Measurements from ENCODE around the gene TBX19.

The TBX19 gene

DNA sequence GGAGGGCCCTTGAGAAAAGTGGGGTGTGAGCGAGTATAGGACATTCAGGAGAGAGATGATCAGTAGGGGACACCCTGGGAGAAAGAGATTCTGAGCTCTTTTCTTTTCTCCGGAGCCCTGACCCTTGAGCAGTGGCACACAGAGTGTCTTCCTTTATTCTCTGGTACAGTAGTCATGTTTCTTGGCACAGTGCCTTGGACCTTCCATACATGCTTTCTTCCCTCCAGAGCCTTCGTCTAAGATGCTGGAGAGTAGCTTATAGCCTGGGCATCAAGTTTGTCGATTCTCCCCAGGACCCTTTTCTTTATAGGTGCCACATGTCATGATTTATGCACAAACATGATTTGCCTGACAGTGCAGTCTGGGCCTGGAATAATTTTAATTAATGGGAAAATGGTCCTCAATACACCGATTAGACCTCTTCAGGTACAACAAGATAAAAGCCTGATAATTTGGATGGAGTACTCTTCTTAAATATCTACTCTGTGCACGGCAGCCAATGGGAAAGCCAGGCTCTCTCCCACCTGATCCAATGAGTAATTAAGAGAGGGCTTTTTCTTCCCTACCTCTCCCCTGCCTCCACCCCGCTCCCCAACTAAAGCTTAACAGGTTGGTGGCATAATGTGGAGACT, at the start of gene TBX19:
Gene TBX19 (plus strand): TSS at position 582 of the 632 bp plus-strand sequence. CDS start 214 bp downstream, outside the sequence.
- DNase-seq (ENCODE audit: low read depth in 2 of 2): no peak

DNA sequence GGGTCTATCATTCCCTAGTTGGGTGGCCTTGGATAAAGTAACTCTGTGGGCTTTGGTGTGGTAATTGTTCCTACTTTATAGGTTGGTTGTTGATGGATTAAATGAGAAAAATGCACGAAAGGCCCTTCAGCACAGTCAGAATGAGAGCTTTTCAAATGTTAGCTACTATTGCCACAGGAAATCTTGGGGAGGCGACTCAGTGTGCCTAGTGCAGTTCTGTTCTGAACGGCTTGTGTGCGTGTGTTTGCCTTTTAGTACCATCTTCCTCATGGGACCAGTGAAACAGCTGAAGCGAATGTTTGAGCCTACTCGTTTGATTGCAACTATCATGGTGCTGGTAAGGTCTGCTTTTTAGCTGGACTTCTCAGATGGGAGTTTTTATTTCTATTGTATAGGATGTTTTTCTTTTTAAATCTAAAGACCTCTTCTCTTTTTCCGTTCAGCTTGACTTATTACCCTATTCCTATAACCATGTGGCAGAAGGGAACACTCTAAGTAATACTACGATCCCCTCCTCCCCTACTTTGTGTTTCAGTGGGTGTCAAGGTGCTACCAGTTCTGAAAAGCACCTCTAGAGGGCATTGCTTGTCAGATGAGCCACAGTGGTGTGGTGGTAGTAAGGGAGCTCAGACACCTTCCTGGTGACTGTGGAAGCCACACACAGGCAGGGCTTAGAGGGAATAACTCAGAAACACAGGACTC, 45.7 kb upstream of the TBX19 start:
- no peak for DNase-seq (ENCODE audit: low read depth in 2 of 2)

DNA sequence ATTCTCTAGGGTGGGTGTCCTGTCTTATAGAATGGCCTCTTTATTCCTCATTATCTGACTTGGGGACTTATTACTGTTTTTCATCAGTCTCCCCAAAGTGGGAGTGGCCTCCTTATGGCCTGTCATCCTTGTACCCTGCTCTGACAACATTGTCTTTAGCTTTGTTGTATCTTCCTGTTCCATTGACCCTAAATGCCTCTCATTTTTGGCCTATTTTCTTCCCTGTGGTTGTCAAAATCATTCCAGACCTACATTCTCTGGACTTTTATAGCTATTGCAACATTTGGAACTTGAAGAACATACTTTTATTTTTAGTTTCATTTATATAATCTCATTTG, 45.2 kb upstream of the TBX19 start:
- DNase-seq (ENCODE audit: low read depth in 2 of 2): no peak

DNA sequence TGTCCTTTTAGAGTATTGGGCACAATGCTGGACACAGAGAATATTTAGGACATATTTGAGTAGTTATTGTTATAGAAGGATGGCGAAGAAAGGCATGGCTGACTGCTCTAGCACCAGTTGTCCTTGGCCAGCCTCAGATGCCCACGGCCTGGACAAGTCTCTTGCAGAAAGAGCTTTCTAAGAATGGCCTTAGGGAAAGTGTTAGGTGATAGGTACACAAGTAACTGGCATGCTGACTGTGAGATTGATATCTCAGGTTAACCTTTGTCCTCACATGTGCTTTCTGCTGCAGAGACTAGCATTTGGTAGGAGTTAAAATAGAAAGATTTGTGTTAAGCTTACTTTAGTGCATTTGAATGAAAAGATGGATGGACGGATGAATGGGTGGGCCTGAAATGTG, 44.7 kb upstream of the TBX19 start:
- no peak for DNase-seq (ENCODE audit: low read depth in 2 of 2)

DNA sequence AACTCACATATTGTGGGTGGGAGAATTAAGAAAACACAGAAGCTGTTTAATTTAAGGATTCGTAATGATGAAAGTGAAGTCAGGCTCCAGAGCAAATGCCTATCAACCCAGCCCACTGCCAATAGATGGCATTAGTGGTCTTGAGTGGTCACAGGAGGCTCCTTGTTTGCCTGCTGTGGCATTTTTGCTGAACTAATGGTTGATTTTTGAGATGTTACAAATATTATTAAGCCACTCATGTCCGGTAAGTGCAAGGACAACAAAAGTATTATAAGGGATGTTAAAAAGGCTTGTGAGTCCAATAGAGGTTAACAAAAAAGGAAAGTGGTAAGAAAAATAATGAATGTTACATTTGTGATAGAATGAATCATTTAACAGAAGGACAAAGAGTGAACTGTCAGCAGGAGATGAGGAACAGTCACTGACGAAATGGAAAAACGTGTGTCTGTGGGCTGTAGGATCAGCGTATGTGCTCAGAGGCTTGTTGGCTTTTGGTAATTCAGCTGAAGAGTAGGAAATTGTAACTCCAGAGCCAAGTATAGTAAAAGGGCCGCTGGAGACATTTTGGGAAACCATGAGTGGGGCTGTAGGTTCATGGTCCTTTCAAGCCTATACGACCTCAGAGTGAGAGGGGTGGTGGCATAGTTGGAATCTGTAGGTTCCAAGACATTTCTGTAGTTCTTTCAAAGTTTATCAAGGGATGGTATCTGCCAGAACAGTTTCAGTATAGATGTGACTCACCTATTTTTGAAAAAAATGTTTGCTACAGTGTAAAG, 43.7 kb upstream of the TBX19 start:
- DNase-seq (ENCODE audit: low read depth in 2 of 2): no peak

DNA sequence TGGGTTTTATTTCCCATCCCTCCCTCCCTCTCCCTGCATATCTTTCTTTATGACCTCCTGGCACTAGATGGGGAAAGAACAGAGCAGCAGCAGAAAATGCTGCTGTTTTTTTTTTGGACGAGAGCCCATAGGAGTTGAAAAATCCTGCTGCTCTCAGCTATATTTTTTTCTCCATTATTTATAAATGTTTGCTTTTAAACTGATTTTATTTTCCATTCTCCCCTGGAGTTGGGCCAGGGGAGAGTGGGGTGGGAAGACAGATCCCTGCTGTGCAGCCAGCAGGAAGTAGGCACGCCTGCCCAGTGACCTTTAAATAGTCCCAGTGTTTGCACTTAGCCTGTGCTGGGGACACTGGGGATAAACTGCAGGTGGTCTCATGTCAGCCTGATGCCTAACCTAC, 37.5 kb upstream of the TBX19 start:
- no peak for DNase-seq (ENCODE audit: low read depth in 2 of 2)

DNA sequence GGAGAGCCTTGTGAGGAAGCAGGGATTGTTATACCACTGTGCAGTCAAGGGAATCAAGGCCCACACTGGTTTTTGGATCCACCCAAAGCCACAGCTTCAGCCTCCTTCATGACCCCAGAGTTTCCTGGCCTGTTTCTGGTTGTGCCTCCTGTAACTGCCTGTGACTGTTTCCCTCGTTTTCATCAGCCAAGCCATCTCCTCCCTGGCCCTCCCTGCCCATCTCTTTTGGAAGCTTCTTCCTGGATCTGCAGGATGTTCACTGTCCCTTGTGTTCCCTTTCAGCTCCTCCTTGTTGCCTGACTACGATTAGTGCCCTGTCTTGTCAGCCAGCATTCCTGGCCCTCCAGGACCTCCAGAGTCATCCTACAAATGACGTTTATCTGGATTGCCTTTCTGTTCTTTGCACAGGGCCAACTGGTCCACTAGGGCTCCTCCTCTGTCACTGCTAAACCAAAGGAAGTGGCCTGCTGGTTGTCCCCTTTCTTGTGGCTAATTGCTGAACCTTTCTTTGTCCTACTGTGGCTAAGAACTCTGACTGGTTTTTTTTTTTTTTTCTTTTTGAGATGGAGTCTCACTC, 37.0 kb upstream of the TBX19 start:
- no peak for DNase-seq (ENCODE audit: low read depth in 2 of 2)

DNA sequence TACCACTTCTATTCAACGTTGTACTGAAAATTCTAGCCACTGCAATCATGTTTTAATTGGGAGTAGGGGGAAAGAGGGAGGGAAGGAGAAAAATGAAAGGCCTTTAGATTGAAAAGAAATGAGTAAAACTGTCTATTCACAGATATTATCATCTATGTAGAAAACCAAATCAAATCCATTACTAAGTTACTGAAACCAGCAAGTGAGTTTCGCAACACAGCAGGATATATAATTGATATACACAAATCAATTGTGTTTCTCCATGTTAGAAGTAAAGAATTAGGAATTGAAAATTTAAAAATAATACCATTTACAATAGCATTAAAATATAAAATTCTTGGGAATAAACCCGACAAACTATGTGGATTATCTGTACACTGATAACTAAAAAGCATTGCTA, 35.6 kb upstream of the TBX19 start:
- DNase-seq (ENCODE audit: low read depth in 2 of 2): no peak

DNA sequence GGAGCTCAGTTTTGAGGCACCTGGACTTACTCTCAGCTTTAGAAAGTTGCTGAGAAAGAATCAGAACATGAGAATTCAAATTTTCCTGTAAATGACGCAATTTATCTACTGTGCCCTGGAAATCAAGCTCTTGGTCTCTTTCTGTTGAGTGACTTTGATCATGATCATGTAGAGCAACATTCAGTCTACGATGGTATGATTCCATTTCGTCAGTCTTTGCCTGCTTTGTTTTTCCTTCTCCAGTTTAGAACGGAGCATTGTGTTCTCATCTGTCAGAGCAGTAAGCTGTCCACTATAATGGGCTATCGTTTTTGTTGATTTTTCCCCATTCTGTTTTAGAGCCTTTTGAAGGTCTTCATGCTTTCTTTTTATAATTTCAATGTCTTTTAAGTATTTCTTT, 34.2 kb upstream of the TBX19 start:
- no peak for DNase-seq (ENCODE audit: low read depth in 2 of 2)

DNA sequence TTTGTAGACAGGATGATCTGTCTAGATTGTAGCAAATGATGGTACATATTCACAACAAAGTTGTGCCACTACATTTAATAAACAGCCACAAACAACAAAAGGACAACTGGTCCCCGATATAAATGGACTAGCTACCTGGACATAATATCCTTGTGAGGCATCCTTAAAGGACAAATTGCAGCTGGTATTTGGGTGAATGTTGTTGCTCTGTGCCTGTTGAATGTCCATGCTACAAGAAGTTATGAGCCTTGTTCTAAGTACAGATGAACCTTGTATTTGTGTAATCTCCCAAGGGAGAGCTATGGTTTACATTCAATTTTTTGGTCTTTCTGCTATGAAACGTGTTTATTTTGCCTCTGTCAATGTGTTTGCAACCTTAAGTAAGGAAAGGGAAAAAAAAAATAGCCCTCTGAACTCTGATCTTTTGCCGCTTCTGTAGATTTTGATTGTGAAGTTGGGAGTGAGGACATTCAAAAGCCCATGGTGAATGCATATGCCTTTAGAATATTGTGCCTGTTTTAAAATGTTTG, 28.4 kb upstream of the TBX19 start:
- DNase-seq (ENCODE audit: low read depth in 2 of 2): no peak

DNA sequence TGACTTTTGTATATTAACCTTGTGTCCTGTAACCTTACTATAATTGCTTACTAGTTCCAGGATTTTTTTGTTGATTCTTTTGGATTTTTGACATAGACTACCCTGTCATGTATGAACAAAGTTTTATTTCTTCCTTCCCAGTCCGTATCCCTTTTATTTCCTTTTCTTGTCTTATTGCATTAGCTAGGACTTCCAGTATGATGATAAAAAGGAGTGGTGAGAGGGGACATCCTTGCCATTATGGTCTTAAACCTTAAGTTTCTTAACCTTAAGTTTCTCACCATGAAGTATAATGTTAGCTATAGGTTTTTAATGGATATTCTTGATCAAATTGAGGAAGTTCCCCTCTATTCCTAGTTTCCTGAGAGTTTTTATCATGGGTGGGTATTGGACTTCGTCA, 24.5 kb upstream of the TBX19 start:
- no peak for DNase-seq (ENCODE audit: low read depth in 2 of 2)

DNA sequence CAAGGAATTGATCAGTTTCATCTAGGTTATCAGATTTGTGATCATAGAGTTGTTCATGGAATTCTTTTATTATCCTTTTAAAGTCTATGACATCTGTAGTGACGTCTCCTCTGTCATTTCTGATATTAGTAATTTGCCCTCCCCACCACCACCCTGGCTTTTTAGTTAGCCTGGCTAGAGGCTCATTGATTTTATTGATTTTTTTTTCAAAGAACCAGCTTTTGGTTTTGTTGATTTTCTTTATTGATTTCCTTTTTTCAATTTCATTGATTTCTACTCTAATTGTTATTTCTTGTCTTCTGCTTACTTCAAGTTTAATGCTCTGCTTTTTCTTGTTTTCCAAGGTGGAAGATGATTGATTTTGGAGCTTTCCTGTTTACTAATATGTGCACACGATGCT, 23.3 kb upstream of the TBX19 start:
- no peak for DNase-seq (ENCODE audit: low read depth in 2 of 2)

DNA sequence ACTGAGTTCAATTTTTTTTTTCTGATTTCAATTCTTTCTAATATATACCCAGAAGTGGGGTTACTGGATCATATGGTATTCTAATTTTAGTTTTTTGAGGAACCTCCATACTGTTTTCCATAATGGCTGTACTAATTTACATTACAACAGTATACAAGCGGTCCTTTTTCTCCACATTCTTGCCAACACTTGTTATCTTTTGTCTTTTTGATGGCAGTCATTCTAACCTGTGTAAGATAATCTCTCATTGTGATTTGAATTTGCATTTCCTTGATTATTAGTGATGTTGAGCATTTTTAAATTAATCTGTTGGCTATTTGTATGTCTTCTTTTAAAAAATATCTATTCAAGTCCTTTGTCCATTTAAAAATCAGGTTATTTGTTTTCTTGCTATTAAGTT, 21.1 kb upstream of the TBX19 start:
- no peak for DNase-seq (ENCODE audit: low read depth in 2 of 2)

DNA sequence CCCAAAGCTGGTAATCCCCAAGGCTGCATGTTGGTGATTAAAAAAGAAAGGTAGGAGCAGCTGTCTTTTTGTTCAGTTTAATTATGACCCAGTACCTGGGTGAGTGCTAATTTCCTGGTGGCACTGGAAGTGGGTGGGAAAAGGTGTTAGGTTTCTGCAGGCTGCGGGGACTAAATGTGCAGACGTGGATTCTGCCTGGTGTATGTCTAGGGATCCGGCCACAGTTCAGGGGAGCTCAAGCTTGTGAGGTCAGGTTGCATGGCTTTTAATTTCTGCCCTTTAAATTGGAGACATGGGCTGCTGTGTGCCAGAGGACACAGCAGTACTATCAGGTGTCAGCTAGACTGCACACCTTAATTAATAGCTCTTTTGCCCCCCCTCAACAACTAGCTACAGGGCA, 20.3 kb upstream of the TBX19 start:
- DNase-seq (ENCODE audit: low read depth in 2 of 2): no peak

DNA sequence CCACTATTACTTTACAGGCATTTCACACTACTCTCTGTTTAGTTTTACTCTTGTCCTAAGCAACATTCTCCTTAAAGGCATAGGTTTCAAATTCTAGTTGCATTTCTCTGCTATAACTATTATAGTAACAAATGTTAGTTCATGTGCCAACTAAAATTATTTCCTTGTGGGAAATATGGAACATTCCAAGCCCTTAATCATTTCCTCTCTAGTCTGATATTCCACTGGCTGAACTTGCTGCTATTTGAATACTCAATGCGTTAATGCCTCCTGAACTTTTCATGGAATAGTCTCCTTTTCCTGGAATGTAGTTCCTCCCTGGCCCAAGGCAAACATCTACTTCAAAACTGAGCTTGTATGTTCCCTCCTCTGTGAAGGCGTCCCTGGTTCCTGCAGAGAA, 19.3 kb upstream of the TBX19 start:
- DNase-seq (ENCODE audit: low read depth in 2 of 2): no peak

DNA sequence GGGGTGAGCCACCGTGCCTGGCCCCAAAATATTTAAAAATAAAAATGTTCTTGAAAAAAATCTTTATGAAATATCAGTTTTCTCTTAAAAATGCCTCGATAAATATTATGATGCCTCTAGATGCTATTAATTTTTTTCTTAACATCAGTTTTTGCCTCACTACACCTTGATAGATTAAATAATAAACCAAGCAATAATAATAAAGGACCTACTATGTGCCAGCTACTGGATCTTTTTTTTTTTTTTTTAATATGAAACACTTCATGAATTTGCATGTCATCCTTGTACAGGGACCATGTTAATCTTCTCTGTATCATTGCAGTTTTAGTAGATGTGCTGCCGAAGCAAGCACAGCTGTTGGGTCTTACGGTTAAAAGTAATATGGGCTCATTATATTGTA, 17.5 kb upstream of the TBX19 start:
- no peak for DNase-seq (ENCODE audit: low read depth in 2 of 2)

DNA sequence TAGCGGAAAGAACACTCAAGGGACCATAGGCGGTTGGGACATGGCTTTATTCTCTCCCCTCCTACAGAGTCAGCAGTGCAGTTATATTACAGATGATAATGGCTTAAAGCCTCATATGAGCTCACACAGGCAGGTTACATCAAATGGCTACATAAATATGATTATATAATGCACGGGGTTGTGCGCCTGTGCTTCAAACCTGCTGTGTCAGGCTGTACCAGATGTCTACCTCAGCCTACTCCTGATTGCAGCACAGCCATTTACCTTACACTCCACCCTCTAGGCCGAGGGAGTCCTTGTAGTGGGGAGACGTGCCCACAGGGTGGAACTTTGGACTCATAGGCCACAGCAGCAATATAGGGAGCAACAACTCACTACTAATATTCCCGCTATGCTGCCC, 16.4 kb upstream of the TBX19 start:
- DNase-seq (ENCODE audit: low read depth in 2 of 2): no peak

DNA sequence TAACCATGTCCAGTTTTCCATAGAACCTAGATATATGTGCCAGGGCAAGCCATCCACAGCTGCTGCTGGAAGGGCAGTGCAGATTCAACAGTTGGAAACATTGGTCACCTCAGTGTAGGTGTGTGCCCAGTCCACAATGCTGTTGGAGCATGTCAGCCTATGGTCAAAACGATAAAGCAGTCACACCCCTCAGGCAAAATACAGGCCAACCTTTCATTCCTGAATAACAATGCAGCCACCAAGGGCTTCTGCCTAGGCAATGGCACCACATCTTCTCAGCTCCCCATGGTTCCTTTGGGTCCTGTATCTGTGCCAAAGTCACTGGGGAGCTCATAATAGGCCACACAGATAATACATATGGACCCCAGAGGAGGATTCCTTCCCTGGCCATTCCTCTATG, 15.1 kb upstream of the TBX19 start:
- no peak for DNase-seq (ENCODE audit: low read depth in 2 of 2)

DNA sequence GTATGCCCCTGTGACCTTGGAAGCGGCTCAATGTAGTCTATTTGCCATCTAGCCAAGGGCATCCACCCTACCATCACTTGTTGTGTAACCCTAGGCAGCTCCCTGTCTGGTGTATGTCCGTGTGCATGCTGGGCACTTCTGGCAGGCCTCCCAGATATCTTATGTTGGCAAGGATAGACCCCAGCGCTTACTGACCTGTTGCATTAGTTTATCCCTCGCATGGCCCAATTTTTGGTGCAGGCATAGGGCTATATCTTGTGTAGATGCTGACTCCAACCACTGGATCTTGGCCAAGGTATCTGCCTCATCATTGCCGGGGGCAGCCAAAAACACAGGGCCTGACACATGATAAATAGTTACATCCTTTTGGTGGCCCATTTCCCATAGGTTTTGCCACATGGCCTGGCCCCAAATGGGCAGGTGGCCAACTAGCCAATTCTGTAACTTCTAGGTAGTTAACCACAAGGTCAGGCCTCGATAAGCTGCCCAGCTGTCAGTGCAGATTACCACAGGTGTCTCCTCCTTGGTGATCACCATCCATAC, 14.0 kb upstream of the TBX19 start:
- no peak for DNase-seq (ENCODE audit: low read depth in 2 of 2)

DNA sequence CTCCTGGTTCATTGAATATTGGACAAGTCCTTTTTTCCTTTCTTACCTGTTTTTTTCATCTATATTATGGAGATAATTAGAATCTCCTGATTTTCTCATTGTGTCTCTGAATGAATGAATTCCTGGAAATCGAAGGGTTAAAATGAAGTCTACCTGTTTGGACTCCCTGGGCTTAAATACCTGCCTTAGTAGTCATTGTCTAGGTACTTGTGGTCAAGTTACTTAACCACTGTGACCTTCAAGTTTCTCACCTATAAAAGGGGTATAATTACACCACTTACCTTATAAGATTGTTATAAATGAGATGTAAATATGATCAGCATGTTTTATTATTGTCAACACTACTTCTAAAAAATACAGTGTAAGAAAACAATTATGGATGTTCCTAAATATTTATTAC, 9.0 kb upstream of the TBX19 start:
- no peak for DNase-seq (ENCODE audit: low read depth in 2 of 2)

DNA sequence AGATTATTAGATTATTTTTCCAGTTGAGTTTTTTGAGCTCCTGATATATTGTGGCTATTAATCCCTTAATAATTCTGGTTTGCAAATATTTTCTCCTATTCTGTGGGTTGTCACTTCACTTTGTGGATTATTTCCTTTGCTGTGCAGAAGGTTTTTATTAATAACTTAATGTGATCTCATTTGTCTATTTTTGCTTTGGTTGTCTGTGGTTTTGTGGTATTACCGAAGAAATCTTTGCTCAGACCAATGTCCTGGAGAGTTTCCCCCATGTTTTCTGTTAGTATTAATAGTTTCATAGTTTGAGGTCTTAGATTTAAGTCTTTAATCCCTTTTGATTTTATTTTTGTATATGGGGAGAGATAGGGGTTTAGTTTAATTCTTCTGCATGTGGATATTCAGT, 7.1 kb upstream of the TBX19 start:
- DNase-seq (ENCODE audit: low read depth in 2 of 2): no peak

DNA sequence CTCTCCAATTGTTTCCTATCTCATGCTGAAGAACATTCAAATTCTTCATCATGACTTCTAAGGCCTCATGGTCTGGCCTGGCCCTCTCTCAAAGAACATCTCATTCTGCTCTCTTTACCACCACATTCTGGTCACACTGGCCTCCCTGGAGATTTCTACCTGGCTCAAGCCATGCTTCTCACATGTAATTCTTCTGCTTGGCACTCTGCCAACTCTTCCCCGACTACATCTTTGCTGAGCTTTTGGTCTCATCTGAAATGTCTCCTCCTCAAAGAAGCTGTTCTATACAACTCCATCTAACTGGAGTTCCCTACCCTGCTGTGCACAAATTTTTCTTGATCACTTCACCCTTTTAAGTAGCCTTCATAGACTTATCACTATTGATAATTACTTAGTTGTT, 1.4 kb upstream of the TBX19 start:
- DNase-seq (ENCODE audit: low read depth in 2 of 2): no peak

Data from activated CD8-positive, alpha-beta memory T cell treated with anti-CD3 and anti-CD28 coated beads for 4 hours (primary cell).